Measurements from ENCODE around the gene SPRED3.
A peak's percentile ranks its signal among the peaks of the same experiment; 100 is the strongest.

SPRED3 gene

GRCh38 chr19:38359242-38360021 is 29.1 kb upstream of the SPRED3 start:
- H3K27ac ChIP-seq (ENCODE audit: poor library complexity, severe bottlenecking) = no peak overlapping the region
- DNase-seq (ENCODE audit: low spot score) = peak; percentile 26
- H3K9me3 ChIP-seq (ENCODE audit: severe bottlenecking) = no peaks in the 10 kb centered on the region
- H3K4me1 ChIP-seq (ENCODE audit: insufficient read depth, poor library complexity, severe bottlenecking) = no peaks in the 10 kb centered on the region
- no peaks in the 10 kb centered on the region for H3K36me3 ChIP-seq (ENCODE audit: low read depth)
- no peak overlapping the region for H3K4me3 ChIP-seq (ENCODE audit: severe bottlenecking)
- no peak for ATAC-seq (ENCODE audit: low read depth)
- TF ChIP-seq CTCF (IDR thresholded peaks at IDR 0.05; ENCODE audit: poor library complexity, severe bottlenecking) = no peak
- H3K27me3 ChIP-seq (ENCODE audit: insufficient read depth, poor library complexity, severe bottlenecking) = peaks cover 33% of the 10 kb centered on the region

GRCh38 chr19:38360351-38360750 is 28.1 kb upstream of the SPRED3 start:
- Histone ChIP-seq H3K36me3 (ENCODE audit: low read depth) (no peaks in the 10 kb centered on the region), H3K27me3 (ENCODE audit: insufficient read depth, poor library complexity, severe bottlenecking) (peaks cover 33% of the 10 kb centered on the region), H3K9me3 (ENCODE audit: severe bottlenecking) (no peaks in the 10 kb centered on the region), H3K4me1 (ENCODE audit: insufficient read depth, poor library complexity, severe bottlenecking) (no peaks in the 10 kb centered on the region), H3K27ac (ENCODE audit: poor library complexity, severe bottlenecking) (no peak overlapping the region), H3K4me3 (ENCODE audit: severe bottlenecking) (no peak overlapping the region)
- no peak for ATAC-seq (ENCODE audit: low read depth)
- no peak for TF ChIP-seq CTCF (IDR thresholded peaks at IDR 0.05; ENCODE audit: poor library complexity, severe bottlenecking)
- DNase-seq (ENCODE audit: low spot score) = no peak

GRCh38 chr19:38360839-38361631 is 27.5 kb upstream of the SPRED3 start:
- DNase-seq (ENCODE audit: low spot score) = no peak
- H3K27ac ChIP-seq (ENCODE audit: poor library complexity, severe bottlenecking) = no peak overlapping the region

GRCh38 chr19:38361633-38362075 is 26.8 kb upstream of the SPRED3 start:
- Histone ChIP-seq H3K27me3 (ENCODE audit: insufficient read depth, poor library complexity, severe bottlenecking) (peaks cover 33% of the 10 kb centered on the region), H3K36me3 (ENCODE audit: low read depth) (no peaks in the 10 kb centered on the region), H3K27ac (ENCODE audit: poor library complexity, severe bottlenecking) (peak overlapping the region; percentile 51), H3K4me3 (ENCODE audit: severe bottlenecking) (peak overlapping the region; percentile 55), H3K4me1 (ENCODE audit: insufficient read depth, poor library complexity, severe bottlenecking) (no peaks in the 10 kb centered on the region), H3K9me3 (ENCODE audit: severe bottlenecking) (no peaks in the 10 kb centered on the region)
- DNase-seq (ENCODE audit: low spot score) = peak; percentile 93
- no peak for TF ChIP-seq CTCF (IDR thresholded peaks at IDR 0.05; ENCODE audit: poor library complexity, severe bottlenecking)
- peak; percentile 83 for ATAC-seq (ENCODE audit: low read depth)

More at GRCh38 chr19:38360839-38361631, 27.5 kb upstream of the SPRED3 start:
- no peak; the same call in 1 of the 3 replicates for ATAC-seq (ENCODE audit: low read depth)
- H3K9me3 ChIP-seq (ENCODE audit: severe bottlenecking) = no peaks in the 10 kb centered on the region
- no peak for TF ChIP-seq CTCF (IDR thresholded peaks at IDR 0.05; ENCODE audit: poor library complexity, severe bottlenecking)
- H3K36me3 ChIP-seq (ENCODE audit: low read depth) = no peaks in the 10 kb centered on the region
- H3K27me3 ChIP-seq (ENCODE audit: insufficient read depth, poor library complexity, severe bottlenecking) = peaks cover 33% of the 10 kb centered on the region
- no peaks in the 10 kb centered on the region for H3K4me1 ChIP-seq (ENCODE audit: insufficient read depth, poor library complexity, severe bottlenecking)
- H3K4me3 ChIP-seq (ENCODE audit: severe bottlenecking) = peak overlapping the region; percentile 55
